Right lobe of liver (tissue), 6 donors: ENCODE results near the gene TMED3. TPM values are rescaled to one million over a fixed set of nuclear protein-coding genes. Genes with fewer than 3 reads are reported as not detected.

Experiments used
- ATAC-seq, 4 donors: fragments of 200-7000 bp; cut with Tn5 transposase; one replicate each; pipeline ENCODE4 v1.9.1; 2020; ENCODE audit warnings: mild to moderate bottlenecking in 4 of 4, moderate library complexity in 4 of 4
- DNase-seq, 3 donors: peaks; one replicate each; pipeline ENCODE4 v3.0.0-alpha.2; 2020
- H3K27ac ChIP-seq, 3 donors: fragments of 200-600 bp; one replicate each; pipeline ENCODE4 v1.8.0; 2022
- H3K27me3 ChIP-seq, 2 donors: fragments of 200-600 bp; one replicate each; pipeline ENCODE4 v1.8.0; 2022
- H3K36me3 ChIP-seq, 4 donors: fragments of 200-600 bp; sonication (generic) in 1 of 4; one replicate each; pipeline versions ENCODE4 v1.5.1 to v1.8.0; 2017 to 2022; ENCODE audit warnings: control low read depth in 1 of 4
- H3K4me1 ChIP-seq, 4 donors: fragments of 200-600 bp; sonication (generic) in 1 of 4; one replicate each; pipeline versions ENCODE4 v1.5.1 to v1.8.0; 2017 to 2022; ENCODE audit warnings: control low read depth in 1 of 4
- H3K4me3 ChIP-seq, 3 donors: fragments of 200-600 bp; one replicate each; pipeline ENCODE4 v1.8.0; 2022
- H3K9me3 ChIP-seq, 4 donors: fragments of 200-600 bp; sonication (generic) in 1 of 4; one replicate each; pipeline versions ENCODE4 v1.5.1 to v1.8.0; 2017 to 2022; ENCODE audit warnings: control low read depth in 1 of 4
- POLR2A ChIP-seq: fragments of 450-650 bp; IDR thresholded peaks from one replicate; pipeline ENCODE4 v1.6.1; 2017; ENCODE audit warnings: antibody characterized with exemption, mild to moderate bottlenecking
- WGBS: methylation state at CpG from one replicate; pipeline ENCODE4 v1.1.6; 2018; ENCODE audit warnings: low coverage, low lambda C conversion rate; ENCODE audit not compliant: insufficient coverage; ENCODE audit errors: missing lambda C conversion rate; 5-methylcytosine and 5-hydroxymethylcytosine counted together
- intact Hi-C, 2 donors: fragments of 100-400 bp; cut with DNase I; formaldehyde crosslinking; loops; one replicate each; pipeline versions ENCODE4 v1.11.2 to v1.14.1; 2022
- total RNA-seq, 6 experiments: library from RNA; depleted of rRNA in 2 of 6; stranded (reverse); fragments of >200 nt in 2 of 6; fragmentation: NEBNext Ultra II Directional in 3 of 6; extraction: Animal tissue kit (Norgen Biotek cat#: 25700) in 3 of 6; gene quantifications; one replicate each; pipeline versions ENCODE4 v1.1.0 to v1.2.4, GENCODE V29; 2016 to 2023
- TF ChIP-seq, protein P1 (sequence below), 4 donors: fragments of 200-600 bp in 3 of 4; fragments of 450-650 bp in 1 of 4; IDR thresholded peaks; one replicate each; pipeline versions ENCODE4 v1.5.1 to v1.8.0; 2016 to 2022; ENCODE audit warnings: antibody characterized with exemption in 4 of 4, mild to moderate bottlenecking in 2 of 4
- donor health status: DM: no; HTN: yes; CAD: no.
- donor health status: DM: no; HTN: no; CAD: no.
- donor health status: DM: no; HTN: no; CAD: no.
- donor health status: DM: no; HTN: yes; CAD: no.
- donor health status: DM: no; HTN: yes; CAD: no.

The TMED3 gene
- total RNA-seq, 6 experiments from 2014 or later, result 5.5 to 15.2 (median 8.1) TPM

DNA sequence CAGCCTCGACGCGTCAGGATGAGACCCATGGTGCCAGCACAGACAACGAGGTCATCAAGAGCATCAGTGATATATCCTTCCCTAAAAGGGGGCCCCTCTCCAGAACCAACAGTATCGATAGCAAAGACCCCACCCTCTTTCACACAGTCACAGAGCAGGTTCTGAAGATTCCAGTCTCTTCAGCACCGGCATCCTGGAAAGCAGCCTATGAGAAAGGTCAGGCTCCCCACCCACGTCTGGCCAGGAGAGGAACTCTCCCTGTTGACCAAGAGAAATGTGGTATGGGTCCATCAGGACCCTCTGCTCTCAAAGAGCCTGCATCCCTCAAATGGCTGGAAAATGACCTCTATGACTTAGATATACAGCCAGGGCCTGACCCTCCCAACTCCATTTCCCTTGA lies 16.8 kb upstream of the TMED3 start:
- H3K4me3 ChIP-seq, result no peak overlapping the region
- no peak for TF ChIP-seq POLR2A
- TF ChIP-seq, protein P1, sequence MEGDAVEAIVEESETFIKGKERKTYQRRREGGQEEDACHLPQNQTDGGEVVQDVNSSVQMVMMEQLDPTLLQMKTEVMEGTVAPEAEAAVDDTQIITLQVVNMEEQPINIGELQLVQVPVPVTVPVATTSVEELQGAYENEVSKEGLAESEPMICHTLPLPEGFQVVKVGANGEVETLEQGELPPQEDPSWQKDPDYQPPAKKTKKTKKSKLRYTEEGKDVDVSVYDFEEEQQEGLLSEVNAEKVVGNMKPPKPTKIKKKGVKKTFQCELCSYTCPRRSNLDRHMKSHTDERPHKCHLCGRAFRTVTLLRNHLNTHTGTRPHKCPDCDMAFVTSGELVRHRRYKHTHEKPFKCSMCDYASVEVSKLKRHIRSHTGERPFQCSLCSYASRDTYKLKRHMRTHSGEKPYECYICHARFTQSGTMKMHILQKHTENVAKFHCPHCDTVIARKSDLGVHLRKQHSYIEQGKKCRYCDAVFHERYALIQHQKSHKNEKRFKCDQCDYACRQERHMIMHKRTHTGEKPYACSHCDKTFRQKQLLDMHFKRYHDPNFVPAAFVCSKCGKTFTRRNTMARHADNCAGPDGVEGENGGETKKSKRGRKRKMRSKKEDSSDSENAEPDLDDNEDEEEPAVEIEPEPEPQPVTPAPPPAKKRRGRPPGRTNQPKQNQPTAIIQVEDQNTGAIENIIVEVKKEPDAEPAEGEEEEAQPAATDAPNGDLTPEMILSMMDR (IDR thresholded peaks at IDR 0.05), result no peak
- DNase-seq (no peak), ATAC-seq (no peak)
- no peaks in the 10 kb centered on the region for H3K36me3 ChIP-seq
- H3K27ac ChIP-seq, result no peak overlapping the region
- no peaks in the 10 kb centered on the region for H3K9me3 ChIP-seq
- intact Hi-C loops, result no loop called here
- no peaks in the 10 kb centered on the region for H3K27me3 ChIP-seq
- WGBS, result 63% methylated on average over 5 of the region's 7 CpGs
- no peaks in the 10 kb centered on the region for H3K4me1 ChIP-seq

DNA sequence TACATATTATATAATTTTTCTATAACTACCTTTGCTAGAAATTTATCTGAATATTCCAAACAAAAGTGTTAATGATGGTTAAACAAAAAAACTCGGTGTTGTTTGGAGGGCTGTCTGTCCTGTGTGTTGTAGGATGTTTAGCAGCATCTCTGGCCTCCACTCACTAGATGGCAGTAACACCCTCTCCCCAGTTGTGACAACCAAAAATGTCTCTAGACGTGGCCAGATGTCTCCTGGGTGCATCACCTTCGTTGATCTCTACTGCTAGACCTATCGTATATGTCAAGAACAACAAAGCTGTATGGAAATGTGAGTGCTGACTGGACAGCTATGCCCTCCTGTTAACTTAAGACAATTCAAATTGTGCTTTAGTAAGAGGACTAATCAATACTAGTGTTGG lies 14.3 kb upstream of the TMED3 start:
- intact Hi-C loops, result no loop called here
- 34% methylated on average over 4 of the region's 4 CpGs for WGBS
- no peaks in the 10 kb centered on the region for H3K36me3 ChIP-seq
- H3K9me3 ChIP-seq, result no peaks in the 10 kb centered on the region
- H3K4me3 ChIP-seq, result no peak overlapping the region
- no peak for ATAC-seq
- no peak overlapping the region for H3K27ac ChIP-seq
- TF ChIP-seq POLR2A, result no peak
- TF ChIP-seq, protein P1 (IDR thresholded peaks at IDR 0.05), result no peak
- no peaks in the 10 kb centered on the region for H3K27me3 ChIP-seq
- no peak for DNase-seq
- no peaks in the 10 kb centered on the region for H3K4me1 ChIP-seq

- intact Hi-C loops, result no loop called here
- Histone ChIP-seq H3K9me3 (no peaks in the 10 kb centered on the region), H3K4me3 (no peak overlapping the region), H3K36me3 (no peaks in the 10 kb centered on the region), H3K4me1 (no peaks in the 10 kb centered on the region), H3K27me3 (no peaks in the 10 kb centered on the region), H3K27ac (no peak overlapping the region)
- WGBS, result 62% methylated on average over 7 of the region's 7 CpGs
- ATAC-seq (no peak), DNase-seq (no peak)
- TF ChIP-seq POLR2A, result no peak
- TF ChIP-seq, protein P1 (IDR thresholded peaks at IDR 0.05), result no peak
These were observed 11.6 kb upstream of the TMED3 start for GRCh38 chr15:79299126-79299840.

- DNase-seq (no peak), ATAC-seq (no peak)
- no peaks in the 10 kb centered on the region for H3K9me3 ChIP-seq
- H3K36me3 ChIP-seq, result no peaks in the 10 kb centered on the region
- no peaks in the 10 kb centered on the region for H3K4me1 ChIP-seq
- H3K27me3 ChIP-seq, result no peaks in the 10 kb centered on the region
- no peak overlapping the region for H3K27ac ChIP-seq
- no peak overlapping the region for H3K4me3 ChIP-seq
- no peak for TF ChIP-seq POLR2A
- TF ChIP-seq, protein P1 (IDR thresholded peaks at IDR 0.05), result no peak
- intact Hi-C loops, result no loop called here
- 11% methylated on average over 1 of the region's 1 CpG for WGBS
These were observed 11.1 kb upstream of the TMED3 start for GRCh38 chr15:79299841-79300235.
